ENCODE data around the gene CD247. TPM values are rescaled to one million over a fixed set of nuclear protein-coding genes. Genes with fewer than 3 reads are reported as not detected.

Gene CD247
- total RNA-seq, 1 experiment from 2014 or later: not detected

GRCh38 chr1:167479331-167479979 is 38.9 kb downstream of the CD247 start:
- Histone ChIP-seq H3K27me3 (ENCODE audit: low read length) (peaks cover 32% of the 10 kb centered on the region), H2AFZ (ENCODE audit: low read length) (0 out of 2 replicates have a peak overlapping the region, but pooled peaks have one; percentile 12), H3K36me3 (ENCODE audit: low read depth, low read length) (no peaks in the 10 kb centered on the region), H3K4me3 (ENCODE audit: low read length) (no peak overlapping the region), H3K27ac (ENCODE audit: low read length) (no peak overlapping the region), H3K4me1 (ENCODE audit: insufficient read depth, low read length) (no peaks in the 10 kb centered on the region), H3K9ac (ENCODE audit: low read length) (no peak overlapping the region), H3K4me2 (ENCODE audit: low read length) (no peak overlapping the region), H3K9me3 (ENCODE audit: low read length) (no peaks in the 10 kb centered on the region), H3F3A (ENCODE audit: low read length, unreplicated experiment) (no peaks in the 10 kb centered on the region), H3K9me2 (replicated peaks; ENCODE audit: low read length) (no peaks in the 10 kb centered on the region), H3K79me2 (ENCODE audit: low read length) (no peaks in the 10 kb centered on the region), H4K20me1 (ENCODE audit: low read length) (no peaks in the 10 kb centered on the region)
- TF ChIP-seq EZH2 (IDR thresholded peaks at IDR 0.05; ENCODE audit: low read length, unreplicated experiment): no peak
- no peak for TF ChIP-seq EZH2phosphoT487 (IDR thresholded peaks at IDR 0.05; ENCODE audit: borderline replicate concordance, low read length)
- TF ChIP-seq CTCF (conservative IDR thresholded peaks at IDR 0.05; ENCODE audit: low read depth, low read length): no peak
- ATAC-seq (no peak), DNase-seq (no peak)
- ChIA-PET CTCF (no interaction called here), POLR2A (ENCODE audit: unreplicated experiment) (no interaction called here)
- no TSS peak for BruUV-seq (replicated peaks)
- intact Hi-C loops (cut with micrococcal nuclease): no loop called here

GRCh38 chr1:167477986-167478385 is 40.3 kb downstream of the CD247 start:
- H3F3A ChIP-seq (ENCODE audit: low read length, unreplicated experiment): no peaks in the 10 kb centered on the region
- ChIA-PET CTCF (no interaction called here), POLR2A (ENCODE audit: unreplicated experiment) (interaction anchor here (0.5 kb wide), 1 partner anchor 107 kb away, joined by 5 read pairs; no protein-coding TSS in a partner anchor)
- no peaks in the 10 kb centered on the region for H3K9me2 ChIP-seq (replicated peaks; ENCODE audit: low read length)
- H3K4me2 ChIP-seq (ENCODE audit: low read length): no peak overlapping the region
- H3K36me3 ChIP-seq (ENCODE audit: low read depth, low read length): no peaks in the 10 kb centered on the region
- H3K4me3 ChIP-seq (ENCODE audit: low read length): no peak overlapping the region
- no peak overlapping the region for H3K9ac ChIP-seq (ENCODE audit: low read length)
- DNase-seq (no peak), ATAC-seq (no peak)
- H4K20me1 ChIP-seq (ENCODE audit: low read length): no peaks in the 10 kb centered on the region
- no peaks in the 10 kb centered on the region for H3K79me2 ChIP-seq (ENCODE audit: low read length)
- H3K4me1 ChIP-seq (ENCODE audit: insufficient read depth, low read length): no peaks in the 10 kb centered on the region
- no TSS peak for BruUV-seq (replicated peaks)
- no peak for TF ChIP-seq EZH2 (IDR thresholded peaks at IDR 0.05; ENCODE audit: low read length, unreplicated experiment)
- no peak for TF ChIP-seq CTCF (conservative IDR thresholded peaks at IDR 0.05; ENCODE audit: low read depth, low read length)
- no peak for TF ChIP-seq EZH2phosphoT487 (IDR thresholded peaks at IDR 0.05; ENCODE audit: borderline replicate concordance, low read length)
- no peak overlapping the region for H2AFZ ChIP-seq (ENCODE audit: low read length)
- intact Hi-C loops (cut with micrococcal nuclease): no loop called here
- peaks cover 32% of the 10 kb centered on the region for H3K27me3 ChIP-seq (ENCODE audit: low read length)
- no peak overlapping the region for H3K27ac ChIP-seq (ENCODE audit: low read length)
- H3K9me3 ChIP-seq (ENCODE audit: low read length): no peaks in the 10 kb centered on the region

GRCh38 chr1:167476061-167476460 is 42.3 kb downstream of the CD247 start:
- ChIA-PET POLR2A (ENCODE audit: unreplicated experiment) (no interaction called here), CTCF (no interaction called here)
- H3K4me3 ChIP-seq (ENCODE audit: low read length): no peak overlapping the region

More at GRCh38 chr1:167476061-167476460, 42.3 kb downstream of the CD247 start:
- no peaks in the 10 kb centered on the region for H3K4me1 ChIP-seq (ENCODE audit: insufficient read depth, low read length)
- H3K4me2 ChIP-seq (ENCODE audit: low read length): no peak overlapping the region
- ATAC-seq (no peak), DNase-seq (no peak)
- H3K27ac ChIP-seq (ENCODE audit: low read length): no peak overlapping the region
- no TSS peak for BruUV-seq (replicated peaks)
- H3F3A ChIP-seq (ENCODE audit: low read length, unreplicated experiment): no peaks in the 10 kb centered on the region
- no peaks in the 10 kb centered on the region for H4K20me1 ChIP-seq (ENCODE audit: low read length)
- H3K36me3 ChIP-seq (ENCODE audit: low read depth, low read length): no peaks in the 10 kb centered on the region
- no peaks in the 10 kb centered on the region for H3K79me2 ChIP-seq (ENCODE audit: low read length)
- peaks cover 32% of the 10 kb centered on the region for H3K27me3 ChIP-seq (ENCODE audit: low read length)
- H3K9me2 ChIP-seq (replicated peaks; ENCODE audit: low read length): no peaks in the 10 kb centered on the region
- intact Hi-C loops (cut with micrococcal nuclease): no loop called here
- H2AFZ ChIP-seq (ENCODE audit: low read length): no peak overlapping the region
- no peak for TF ChIP-seq EZH2phosphoT487 (IDR thresholded peaks at IDR 0.05; ENCODE audit: borderline replicate concordance, low read length)
- TF ChIP-seq CTCF (conservative IDR thresholded peaks at IDR 0.05; ENCODE audit: low read depth, low read length): no peak
- no peak for TF ChIP-seq EZH2 (IDR thresholded peaks at IDR 0.05; ENCODE audit: low read length, unreplicated experiment)
- no peak overlapping the region for H3K9ac ChIP-seq (ENCODE audit: low read length)
- H3K9me3 ChIP-seq (ENCODE audit: low read length): no peaks in the 10 kb centered on the region
